ENCODE results near the gene TMEM123.

The TMEM123 gene

GRCh38 chr11:102413497-102413896, 39.1 kb downstream of the TMEM123 start:
- no peak overlapping the region for H3K4me2 ChIP-seq
- H3K9ac ChIP-seq: no peak overlapping the region
- H3K4me1 ChIP-seq (ENCODE audit: low read depth, poor library complexity, severe bottlenecking): peaks cover 40% of the 10 kb centered on the region
- H3K79me2 ChIP-seq (ENCODE audit: insufficient read depth, low read depth): peaks cover 66% of the 10 kb centered on the region
- TF ChIP-seq CTCF (conservative IDR thresholded peaks at IDR 0.05; ENCODE audit: low read depth, low read length): no peak
- H3K36me3 ChIP-seq (ENCODE audit: insufficient read depth): no peaks in the 10 kb centered on the region
- no peak overlapping the region for H3K4me3 ChIP-seq (IDR thresholded peaks at IDR 0.05; ENCODE audit: insufficient read depth, low read depth, low read length)
- no peaks in the 10 kb centered on the region for H4K20me1 ChIP-seq (ENCODE audit: insufficient read depth)
- H3K27me3 ChIP-seq (ENCODE audit: insufficient read depth, low read depth): no peaks in the 10 kb centered on the region
- no peak overlapping the region for H2AFZ ChIP-seq (ENCODE audit: low read depth)
- no peak overlapping the region for H3K27ac ChIP-seq

- Histone ChIP-seq H3K4me1 (ENCODE audit: low read depth, poor library complexity, severe bottlenecking) (peaks cover 25% of the 10 kb centered on the region), H3K4me3 (IDR thresholded peaks at IDR 0.05; ENCODE audit: insufficient read depth, low read depth, low read length) (no peak overlapping the region), H3K79me2 (ENCODE audit: insufficient read depth, low read depth) (peaks cover 51% of the 10 kb centered on the region), H3K4me2 (no peak overlapping the region), H3K27ac (no peak overlapping the region), H4K20me1 (ENCODE audit: insufficient read depth) (no peaks in the 10 kb centered on the region), H2AFZ (ENCODE audit: low read depth) (no peak overlapping the region), H3K27me3 (ENCODE audit: insufficient read depth, low read depth) (no peaks in the 10 kb centered on the region), H3K9ac (no peak overlapping the region), H3K36me3 (ENCODE audit: insufficient read depth) (no peaks in the 10 kb centered on the region)
- TF ChIP-seq CTCF (conservative IDR thresholded peaks at IDR 0.05; ENCODE audit: low read depth, low read length): no peak
Observed at GRCh38 chr11:102411142-102411541, 41.4 kb downstream of the TMEM123 start.

GRCh38 chr11:102410382-102410784, 42.2 kb downstream of the TMEM123 start:
- Histone ChIP-seq H3K79me2 (ENCODE audit: insufficient read depth, low read depth) (peaks cover 50% of the 10 kb centered on the region), H2AFZ (ENCODE audit: low read depth) (no peak overlapping the region), H3K4me3 (IDR thresholded peaks at IDR 0.05; ENCODE audit: insufficient read depth, low read depth, low read length) (no peak overlapping the region), H3K4me2 (no peak overlapping the region), H3K27ac (no peak overlapping the region), H3K4me1 (ENCODE audit: low read depth, poor library complexity, severe bottlenecking) (peaks cover 17% of the 10 kb centered on the region), H4K20me1 (ENCODE audit: insufficient read depth) (no peaks in the 10 kb centered on the region), H3K9ac (no peak overlapping the region), H3K27me3 (ENCODE audit: insufficient read depth, low read depth) (no peaks in the 10 kb centered on the region), H3K36me3 (ENCODE audit: insufficient read depth) (no peaks in the 10 kb centered on the region)
- TF ChIP-seq CTCF (conservative IDR thresholded peaks at IDR 0.05; ENCODE audit: low read depth, low read length): no peak

GRCh38 chr11:102408339-102408738, 44.2 kb downstream of the TMEM123 start:
- Histone ChIP-seq H2AFZ (ENCODE audit: low read depth) (no peak overlapping the region), H3K27ac (no peak overlapping the region), H3K4me3 (IDR thresholded peaks at IDR 0.05; ENCODE audit: insufficient read depth, low read depth, low read length) (no peak overlapping the region), H3K36me3 (ENCODE audit: insufficient read depth) (no peaks in the 10 kb centered on the region), H4K20me1 (ENCODE audit: insufficient read depth) (no peaks in the 10 kb centered on the region), H3K27me3 (ENCODE audit: insufficient read depth, low read depth) (no peaks in the 10 kb centered on the region), H3K9ac (no peak overlapping the region), H3K79me2 (ENCODE audit: insufficient read depth, low read depth) (peaks cover 29% of the 10 kb centered on the region; the same call in 1 of the 2 replicates), H3K4me1 (ENCODE audit: low read depth, poor library complexity, severe bottlenecking) (peaks cover 12% of the 10 kb centered on the region), H3K4me2 (no peak overlapping the region)
- no peak for TF ChIP-seq CTCF (conservative IDR thresholded peaks at IDR 0.05; ENCODE audit: low read depth, low read length)
